Activated naive CD8-positive, alpha-beta T cell treated with anti-CD3 and anti-CD28 coated beads, Interleukin-2, amount 10 ng/mL, durations not matched to agents 7 days and 5 days (primary cell): Measurements from ENCODE around the gene MAML3. TPM values are rescaled to one million over a fixed set of nuclear protein-coding genes. Genes with fewer than 3 reads are reported as not detected.
"Not testable (repeated sequence)": the region's sequence is repeated elsewhere in the genome, so short reads cannot be mapped to it uniquely, and the experiment has no call there.

Source experiments
- ATAC-seq: fragments of 150-1000 bp; cut with Tn5 transposase; one replicate; pipeline ENCODE4 v1.10.0; 2021; ENCODE audit warnings: low read depth, moderate library complexity
- POLR2A ChIA-PET: fragments of 350-600 bp; sonication (Branson Sonifier 250); formaldehyde crosslinking; loops from one replicate; lab custom pipeline; 2021; ENCODE audit warnings: antibody characterized with exemption; lab: Charles Lee
- DNase-seq: peaks from one replicate; pipeline ENCODE4 v3.0.0; 2021
- H3K27ac Mint-ChIP-seq: one replicate; pipeline ENCODE4 v1.8.0; 2022; ENCODE audit warnings: mild to moderate bottlenecking, mixed read lengths
- H3K27me3 Mint-ChIP-seq: one replicate; pipeline ENCODE4 v1.8.0; 2022; ENCODE audit warnings: mild to moderate bottlenecking, moderate library complexity, mixed read lengths
- H3K36me3 Mint-ChIP-seq: one replicate; pipeline ENCODE4 v1.8.0; 2021; ENCODE audit warnings: mild to moderate bottlenecking, mixed read lengths
- H3K4me1 Mint-ChIP-seq: one replicate; pipeline ENCODE4 v1.8.0; 2021; ENCODE audit warnings: mixed read lengths
- H3K4me3 Mint-ChIP-seq: one replicate; pipeline ENCODE4 v1.8.0; 2022; ENCODE audit warnings: mild to moderate bottlenecking, moderate library complexity, mixed read lengths
- H3K9me3 Mint-ChIP-seq: one replicate; pipeline ENCODE4 v1.8.0; 2021; ENCODE audit warnings: mixed read lengths
- total RNA-seq, 2 experiments: library from RNA; stranded (reverse); gene quantifications; one replicate each; pipeline ENCODE4 v1.2.3, GENCODE V29; 2021

The MAML3 gene
- total RNA-seq, 2 experiments from 2014 or later = 4.6 to 4.7 TPM

DNA sequence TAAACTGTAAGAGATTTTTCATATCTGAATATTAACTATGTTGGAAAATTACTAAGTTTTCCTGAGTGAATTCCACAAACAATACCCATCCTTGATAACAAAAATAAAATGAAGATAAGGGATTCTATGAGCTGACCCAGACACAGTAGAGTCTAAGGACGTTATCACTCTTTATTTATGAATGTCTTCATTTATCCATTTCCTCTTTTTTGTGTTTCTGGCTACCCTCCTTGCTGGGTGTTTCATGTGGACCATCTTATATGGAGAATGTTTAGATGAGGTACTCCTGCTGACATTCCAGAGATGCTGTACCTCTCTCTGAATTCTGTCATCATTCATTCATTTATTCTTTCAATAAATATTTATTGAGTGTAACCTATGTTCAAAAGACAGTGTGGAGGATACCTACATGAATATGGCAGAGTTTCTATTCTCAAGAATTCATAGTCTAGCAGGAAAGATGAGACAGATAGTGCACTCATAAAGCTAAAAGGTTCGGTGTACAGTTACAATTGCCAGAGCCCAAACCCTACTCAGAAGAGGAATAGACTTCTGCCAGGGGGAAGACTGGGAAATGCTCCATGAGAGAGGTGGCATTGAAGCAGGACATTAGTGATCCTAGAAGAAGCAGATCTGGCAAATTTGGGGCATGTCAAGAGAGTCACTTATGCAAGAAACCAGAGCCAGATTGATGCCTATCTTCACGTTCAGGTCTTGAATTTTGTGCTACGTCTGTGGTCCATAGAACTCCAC is 195.8 kb downstream of the MAML3 start:
- Mint-ChIP-seq H3K36me3 (no peaks in the 10 kb centered on the region), H3K27ac (no peak overlapping the region), H3K27me3 (peaks cover 16% of the 10 kb centered on the region), H3K4me3 (no peak overlapping the region), H3K9me3 (no peaks in the 10 kb centered on the region), H3K4me1 (peaks cover under 1% of the 10 kb centered on the region)
- no peak for ATAC-seq
- no peak for DNase-seq
- POLR2A ChIA-PET = no interaction called here

DNA sequence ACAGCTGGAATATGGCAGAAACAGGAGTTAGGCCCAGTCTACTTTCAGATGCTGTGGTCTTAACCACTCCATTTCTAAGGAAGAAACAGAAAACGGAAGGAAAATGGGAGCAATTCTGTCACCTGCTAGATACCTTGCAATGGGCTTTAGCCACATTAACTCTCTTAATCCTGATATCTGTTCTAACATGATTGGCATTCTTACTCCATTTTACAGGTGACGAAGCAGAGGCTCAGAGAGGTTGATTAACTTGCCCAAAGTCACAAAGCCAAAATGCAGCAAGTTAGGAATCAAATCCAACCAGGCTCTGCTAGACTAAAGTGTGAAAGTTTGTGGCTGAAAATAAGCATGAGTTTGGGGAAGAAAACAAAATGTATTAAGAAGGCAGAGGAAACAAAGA is 196.9 kb downstream of the MAML3 start:
- H3K27me3 Mint-ChIP-seq = peaks cover 19% of the 10 kb centered on the region
- DNase-seq = no peak
- H3K4me1 Mint-ChIP-seq = peaks cover 5% of the 10 kb centered on the region
- POLR2A ChIA-PET = no interaction called here
- H3K27ac Mint-ChIP-seq = no peak overlapping the region
- peaks cover 2% of the 10 kb centered on the region for H3K36me3 Mint-ChIP-seq
- H3K4me3 Mint-ChIP-seq = no peak overlapping the region
- no peaks in the 10 kb centered on the region for H3K9me3 Mint-ChIP-seq
- ATAC-seq = no peak

- Mint-ChIP-seq H3K4me3 (no peak overlapping the region), H3K4me1 (peaks cover 8% of the 10 kb centered on the region), H3K27me3 (peaks cover 19% of the 10 kb centered on the region), H3K9me3 (no peaks in the 10 kb centered on the region), H3K36me3 (peaks cover 2% of the 10 kb centered on the region), H3K27ac (no peak overlapping the region)
- no peak for ATAC-seq
- POLR2A ChIA-PET = no interaction called here
- DNase-seq = no peak
Observed at GRCh38 chr4:139956507-139957017, 197.4 kb downstream of the MAML3 start.

- peaks cover 17% of the 10 kb centered on the region for H3K4me1 Mint-ChIP-seq
- no peak overlapping the region for H3K4me3 Mint-ChIP-seq
- no peaks in the 10 kb centered on the region for H3K9me3 Mint-ChIP-seq
- peaks cover 2% of the 10 kb centered on the region for H3K36me3 Mint-ChIP-seq
- no peak overlapping the region for H3K27ac Mint-ChIP-seq
- peaks cover 14% of the 10 kb centered on the region for H3K27me3 Mint-ChIP-seq
- ATAC-seq (no peak), DNase-seq (no peak)
- POLR2A ChIA-PET = no interaction called here
Observed at GRCh38 chr4:139955600-139955999, 198.4 kb downstream of the MAML3 start.

DNA sequence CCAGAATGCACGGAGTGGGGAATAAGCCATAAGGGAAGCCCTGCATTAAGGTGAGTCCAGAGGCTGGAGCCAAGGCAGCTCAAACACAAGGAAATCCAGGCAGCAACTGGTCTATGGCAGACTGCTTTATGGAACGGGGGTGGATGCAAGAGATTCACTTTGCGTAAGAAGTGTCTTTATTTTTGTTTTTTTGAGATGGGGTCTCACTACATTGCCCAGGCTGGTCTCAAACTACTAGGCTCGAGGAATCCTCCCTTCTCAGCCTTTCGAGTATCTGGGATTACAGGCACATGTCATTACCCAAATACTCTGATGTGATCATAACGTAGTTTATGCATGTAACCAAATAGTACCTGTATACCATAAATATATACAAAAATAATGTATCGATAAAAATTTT is 199.5 kb downstream of the MAML3 start:
- H3K36me3 Mint-ChIP-seq = peaks cover 7% of the 10 kb centered on the region

DNA sequence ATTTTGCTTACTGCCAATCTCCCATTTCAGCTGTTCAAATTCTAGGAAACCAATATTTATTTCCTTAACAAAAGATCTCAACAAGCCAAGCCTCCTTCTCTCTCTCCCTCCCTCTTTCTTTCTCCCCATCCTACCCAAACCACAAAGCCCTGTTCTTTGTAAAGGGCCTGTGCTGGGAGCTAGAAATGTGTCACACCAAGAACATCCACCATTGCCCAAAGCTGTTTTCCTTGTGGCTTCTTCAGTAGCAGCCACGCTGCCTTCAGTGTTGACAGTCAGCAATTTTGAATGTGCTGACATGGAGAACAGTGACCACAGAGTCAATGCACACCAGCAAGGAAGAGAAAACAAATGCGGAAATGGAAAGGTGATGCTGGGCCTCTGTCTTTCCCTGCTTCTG is 203.0 kb downstream of the MAML3 start:
- DNase-seq = peak; percentile 45
- Mint-ChIP-seq H3K27ac (peak overlapping the region; percentile 77), H3K4me1 (peaks cover 41% of the 10 kb centered on the region), H3K27me3 (peaks cover 11% of the 10 kb centered on the region), H3K36me3 (peaks cover 10% of the 10 kb centered on the region), H3K4me3 (peak overlapping the region; percentile 47), H3K9me3 (no peaks in the 10 kb centered on the region)
- POLR2A ChIA-PET = interaction anchor here (0.9 to 1.4 kb wide), 4 partner anchors 11 to 286 kb away, joined by 3 to 6 read pairs (median 3); no protein-coding TSS in a partner anchor
- peak; percentile 62 for ATAC-seq

More for the DNA sequence above, 199.5 kb downstream of the MAML3 start:
- ATAC-seq (no peak), DNase-seq (no peak)
- H3K4me3 Mint-ChIP-seq = no peak overlapping the region
- H3K4me1 Mint-ChIP-seq = peaks cover 28% of the 10 kb centered on the region
- POLR2A ChIA-PET = no interaction called here
- no peaks in the 10 kb centered on the region for H3K9me3 Mint-ChIP-seq
- H3K27ac Mint-ChIP-seq = no peak overlapping the region
- peaks cover 12% of the 10 kb centered on the region for H3K27me3 Mint-ChIP-seq

DNA sequence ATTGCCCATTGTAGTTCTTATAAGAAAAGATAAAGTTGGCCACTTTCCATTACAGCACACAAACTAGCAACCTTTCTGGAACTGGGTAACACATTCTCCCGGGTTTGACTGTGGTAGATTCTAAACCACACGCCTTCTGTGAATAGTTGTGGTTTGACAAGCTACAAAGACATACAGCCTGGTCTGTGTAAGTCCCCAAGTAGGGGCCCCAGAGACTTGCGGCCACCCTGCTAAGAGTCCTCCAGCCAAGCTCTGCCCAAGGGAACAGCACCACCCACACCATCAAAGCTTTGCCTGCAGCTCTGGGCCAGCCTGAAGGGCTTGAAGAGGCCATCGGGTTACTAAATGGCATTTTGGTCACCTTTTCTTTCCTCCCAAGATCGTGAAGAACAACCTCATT is 203.4 kb downstream of the MAML3 start:
- H3K9me3 Mint-ChIP-seq = no peaks in the 10 kb centered on the region
- DNase-seq = peak; percentile 66
- H3K36me3 Mint-ChIP-seq = peaks cover 10% of the 10 kb centered on the region
- H3K27me3 Mint-ChIP-seq = peaks cover 6% of the 10 kb centered on the region
- ATAC-seq = peak; percentile 84
- H3K27ac Mint-ChIP-seq = peak overlapping the region; percentile 77
- H3K4me1 Mint-ChIP-seq = peaks cover 41% of the 10 kb centered on the region
- POLR2A ChIA-PET = interaction anchor here (0.9 to 1.4 kb wide), 4 partner anchors 12 to 286 kb away, joined by 3 to 6 read pairs (median 3); no protein-coding TSS in a partner anchor
- peak overlapping the region; percentile 47 for H3K4me3 Mint-ChIP-seq

DNA sequence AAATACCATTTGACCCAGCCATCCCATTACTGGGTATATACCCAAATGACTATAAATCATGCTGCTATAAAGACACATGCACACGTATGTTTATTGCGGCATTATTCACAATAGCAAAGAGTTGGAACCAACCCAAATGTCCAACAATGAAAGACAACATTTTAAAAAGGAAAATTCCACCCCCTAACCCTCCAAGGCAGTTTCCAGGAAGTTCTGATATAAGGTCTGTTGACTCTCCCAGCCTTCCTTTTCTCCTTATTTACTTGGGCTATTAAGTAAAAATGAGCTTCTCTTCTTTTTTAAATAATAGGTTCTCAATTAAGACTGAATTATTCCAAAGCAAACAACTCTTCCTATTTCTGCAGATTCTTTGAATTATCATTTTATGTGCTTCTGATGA is 209.1 kb downstream of the MAML3 start:
- H3K27me3 Mint-ChIP-seq, H3K9me3 Mint-ChIP-seq, ATAC-seq, POLR2A ChIA-PET, H3K4me3 Mint-ChIP-seq, H3K36me3 Mint-ChIP-seq, H3K27ac Mint-ChIP-seq, DNase-seq: not testable (repeated sequence)
- H3K4me1 Mint-ChIP-seq = peaks cover 18% of the 10 kb centered on the region

DNA sequence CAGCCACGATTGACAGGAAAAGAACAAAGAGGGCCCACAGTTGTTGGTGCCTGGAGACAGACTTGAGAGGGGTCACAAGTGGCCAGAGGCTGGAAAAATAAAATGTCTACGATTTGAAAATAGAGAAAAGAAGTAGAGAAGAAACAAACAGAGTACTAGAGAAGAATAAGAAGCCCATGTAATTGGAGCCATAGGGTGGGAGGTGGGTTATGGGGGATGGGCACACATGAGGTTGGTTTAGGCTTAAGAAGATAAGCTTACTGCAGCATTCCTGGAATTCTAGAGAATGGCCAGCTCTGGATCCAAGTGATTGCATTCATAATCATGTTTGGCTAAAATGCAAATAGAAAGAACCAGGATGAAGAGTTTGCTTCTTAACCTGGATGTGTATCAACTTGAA is 210.7 kb downstream of the MAML3 start:
- Mint-ChIP-seq H3K36me3 (peaks cover 2% of the 10 kb centered on the region), H3K27me3 (no peaks in the 10 kb centered on the region), H3K9me3 (no peaks in the 10 kb centered on the region), H3K4me3 (no peak overlapping the region), H3K27ac (no peak overlapping the region), H3K4me1 (peaks cover 10% of the 10 kb centered on the region)
- ATAC-seq (no peak), DNase-seq (no peak)
- POLR2A ChIA-PET = no interaction called here

GRCh38 chr4:139942241-139942640 is 211.7 kb downstream of the MAML3 start:
- DNase-seq = no peak
- no peaks in the 10 kb centered on the region for H3K9me3 Mint-ChIP-seq
- ATAC-seq = no peak
- peaks cover 8% of the 10 kb centered on the region for H3K4me1 Mint-ChIP-seq
- no peak overlapping the region for H3K27ac Mint-ChIP-seq
- H3K36me3 Mint-ChIP-seq = peaks cover 2% of the 10 kb centered on the region
- H3K27me3 Mint-ChIP-seq = no peaks in the 10 kb centered on the region
- POLR2A ChIA-PET = no interaction called here
- H3K4me3 Mint-ChIP-seq = no peak overlapping the region

DNA sequence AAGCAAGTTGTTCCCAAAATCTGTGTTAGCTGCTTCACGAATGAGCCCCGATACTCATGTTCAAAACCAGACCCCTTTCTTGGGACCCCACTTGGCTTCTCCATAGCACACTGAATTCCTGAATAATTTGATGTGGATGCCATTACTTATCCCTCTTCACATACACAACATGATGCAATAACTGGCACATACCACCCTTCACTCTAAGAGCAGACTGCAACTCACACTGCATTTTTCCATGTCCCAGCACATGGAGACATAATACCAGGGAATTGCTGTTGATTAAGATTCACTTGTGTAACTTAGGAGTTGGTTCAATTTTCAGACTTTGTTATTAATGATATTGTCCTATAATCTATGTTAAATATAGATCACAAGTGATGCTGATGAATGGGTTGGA is 213.4 kb downstream of the MAML3 start:
- no peak for ATAC-seq
- Mint-ChIP-seq H3K27me3 (no peaks in the 10 kb centered on the region), H3K36me3 (peaks cover 2% of the 10 kb centered on the region), H3K9me3 (no peaks in the 10 kb centered on the region), H3K27ac (no peak overlapping the region), H3K4me3 (no peak overlapping the region), H3K4me1 (peaks cover 1% of the 10 kb centered on the region)
- no peak for DNase-seq
- POLR2A ChIA-PET = no interaction called here

- Mint-ChIP-seq H3K27ac (no peak overlapping the region), H3K4me3 (no peak overlapping the region), H3K4me1 (peaks cover 1% of the 10 kb centered on the region), H3K36me3 (peaks cover 2% of the 10 kb centered on the region), H3K9me3 (no peaks in the 10 kb centered on the region), H3K27me3 (no peaks in the 10 kb centered on the region)
- ATAC-seq (no peak), DNase-seq (no peak)
- POLR2A ChIA-PET = no interaction called here
Observed at GRCh38 chr4:139938414-139938813, 215.6 kb downstream of the MAML3 start.

GRCh38 chr4:139935911-139936310 is 218.1 kb downstream of the MAML3 start:
- Mint-ChIP-seq H3K36me3 (no peaks in the 10 kb centered on the region), H3K27ac (no peak overlapping the region), H3K4me3 (no peak overlapping the region), H3K4me1 (no peaks in the 10 kb centered on the region), H3K9me3 (no peaks in the 10 kb centered on the region), H3K27me3 (no peaks in the 10 kb centered on the region)
- POLR2A ChIA-PET = no interaction called here
- DNase-seq = no peak
- ATAC-seq = no peak

GRCh38 chr4:139934708-139935195 is 219.2 kb downstream of the MAML3 start:
- DNase-seq (no peak), ATAC-seq (no peak)
- H3K9me3 Mint-ChIP-seq = no peaks in the 10 kb centered on the region
- no peaks in the 10 kb centered on the region for H3K27me3 Mint-ChIP-seq
- no peak overlapping the region for H3K27ac Mint-ChIP-seq
- H3K4me1 Mint-ChIP-seq = no peaks in the 10 kb centered on the region
- no peaks in the 10 kb centered on the region for H3K36me3 Mint-ChIP-seq
- no peak overlapping the region for H3K4me3 Mint-ChIP-seq
- POLR2A ChIA-PET = no interaction called here
